Measurements from ENCODE around the gene USP20. TPM values are rescaled to one million over a fixed set of nuclear protein-coding genes. Genes with fewer than 3 reads are reported as not detected.

USP20 gene
- polyA plus RNA-seq, 1 donor, result 18.3 TPM

- no peak for DNase-seq
Measured at GRCh38 chr9:129853614-129854013, 18.4 kb downstream of the USP20 start.

- DNase-seq, result no peak
Measured at GRCh38 chr9:129854588-129855110, 19.4 kb downstream of the USP20 start.

DNA sequence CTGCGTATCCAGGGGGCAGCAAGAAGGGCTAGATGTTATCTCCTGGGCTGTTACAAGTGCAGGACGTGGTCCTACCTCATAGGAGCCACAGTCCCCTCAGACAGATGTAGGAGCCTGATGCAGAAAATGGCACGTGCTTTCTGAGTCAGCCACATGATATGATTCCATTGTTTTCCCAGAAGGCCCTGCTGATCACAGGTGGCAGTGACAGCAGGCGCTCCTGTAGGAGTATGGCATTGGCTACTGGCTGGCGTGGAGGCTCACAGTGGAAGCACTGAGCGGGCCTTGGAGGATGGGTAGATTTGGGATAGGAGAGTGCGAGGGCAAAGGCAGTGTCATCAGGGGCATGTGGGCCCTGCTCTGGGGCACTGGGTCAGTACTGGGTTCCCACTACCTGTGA lies 21.9 kb downstream of the USP20 start:
- DNase-seq, result no peak

DNA sequence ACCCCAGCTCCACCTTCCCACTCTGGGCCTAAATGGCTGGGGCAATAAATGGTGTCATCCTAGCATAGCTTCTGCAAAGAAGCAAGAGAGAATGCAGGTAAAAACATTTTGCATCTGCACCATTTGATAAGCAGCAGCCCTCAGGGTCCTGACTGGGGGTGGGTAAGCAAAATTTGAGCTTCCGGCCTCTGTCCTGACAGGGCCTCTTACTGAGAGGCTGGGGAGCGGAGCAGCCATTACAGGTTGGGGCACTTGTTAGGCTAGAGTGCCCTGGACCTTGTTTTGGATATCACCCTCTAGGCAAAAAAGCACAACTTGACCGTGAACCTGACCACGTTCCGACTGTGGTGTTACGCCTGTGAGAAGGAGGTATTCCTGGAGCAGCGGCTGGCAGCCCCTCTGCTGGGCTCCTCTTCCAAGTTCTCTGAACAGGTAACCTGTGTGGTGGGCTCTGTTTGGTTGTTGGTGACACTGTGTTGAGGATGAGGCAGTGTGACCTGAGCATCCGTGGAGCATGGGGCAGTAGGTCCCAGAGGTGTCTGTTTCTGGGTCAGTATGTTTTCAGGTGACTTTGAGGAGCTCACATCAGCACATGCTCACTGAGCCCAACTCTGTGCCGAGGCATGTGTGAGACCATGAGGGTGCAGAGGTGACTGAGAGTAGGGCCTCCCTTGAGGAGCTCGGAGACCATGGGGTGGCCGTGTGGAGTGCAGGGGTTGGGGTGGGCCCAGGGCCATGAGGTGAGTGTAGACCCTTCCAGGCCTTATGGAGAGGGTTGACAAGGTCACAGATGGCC lies 23.1 kb downstream of the USP20 start:
- DNase-seq, result no peak

DNA sequence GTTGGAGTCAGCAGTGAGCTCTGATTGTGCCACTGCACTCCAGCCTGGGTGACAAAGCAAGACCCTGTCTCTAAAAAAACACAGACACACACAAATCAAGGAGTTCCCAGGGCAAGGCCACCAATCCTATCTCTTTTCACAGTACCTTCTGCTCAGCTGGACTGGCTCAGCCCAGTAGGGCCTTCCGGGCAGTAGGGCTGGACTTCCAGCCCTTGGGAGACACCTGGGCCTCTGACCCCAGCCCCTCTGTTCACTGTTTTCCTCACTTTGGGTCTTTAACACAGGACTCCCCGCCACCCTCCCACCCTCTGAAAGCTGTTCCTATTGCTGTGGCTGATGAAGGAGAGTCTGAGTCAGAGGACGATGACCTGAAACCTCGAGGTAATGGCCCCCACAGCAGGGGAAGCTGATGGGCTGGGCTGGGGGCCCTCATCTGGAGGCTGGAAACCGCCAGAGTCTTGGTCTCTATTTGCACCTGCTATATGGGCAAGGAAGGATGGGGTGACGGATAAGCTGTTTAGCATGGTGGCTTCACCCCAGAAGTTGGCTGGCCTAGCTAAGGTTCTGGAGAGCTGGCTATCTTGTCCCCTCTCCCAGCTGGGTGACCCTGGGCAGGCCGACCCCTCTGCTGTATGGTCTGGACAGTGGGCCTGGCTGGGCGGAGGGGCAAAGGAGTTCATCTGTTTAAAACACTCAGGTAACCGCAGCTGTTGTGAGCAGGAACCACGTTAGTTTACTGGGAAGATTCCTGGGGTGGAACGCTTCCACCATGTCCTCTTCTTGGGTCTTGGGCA lies 25.6 kb downstream of the USP20 start:
- no peak for DNase-seq

- no peak for DNase-seq
Measured at GRCh38 chr9:129861447-129861827, 26.2 kb downstream of the USP20 start.

DNA sequence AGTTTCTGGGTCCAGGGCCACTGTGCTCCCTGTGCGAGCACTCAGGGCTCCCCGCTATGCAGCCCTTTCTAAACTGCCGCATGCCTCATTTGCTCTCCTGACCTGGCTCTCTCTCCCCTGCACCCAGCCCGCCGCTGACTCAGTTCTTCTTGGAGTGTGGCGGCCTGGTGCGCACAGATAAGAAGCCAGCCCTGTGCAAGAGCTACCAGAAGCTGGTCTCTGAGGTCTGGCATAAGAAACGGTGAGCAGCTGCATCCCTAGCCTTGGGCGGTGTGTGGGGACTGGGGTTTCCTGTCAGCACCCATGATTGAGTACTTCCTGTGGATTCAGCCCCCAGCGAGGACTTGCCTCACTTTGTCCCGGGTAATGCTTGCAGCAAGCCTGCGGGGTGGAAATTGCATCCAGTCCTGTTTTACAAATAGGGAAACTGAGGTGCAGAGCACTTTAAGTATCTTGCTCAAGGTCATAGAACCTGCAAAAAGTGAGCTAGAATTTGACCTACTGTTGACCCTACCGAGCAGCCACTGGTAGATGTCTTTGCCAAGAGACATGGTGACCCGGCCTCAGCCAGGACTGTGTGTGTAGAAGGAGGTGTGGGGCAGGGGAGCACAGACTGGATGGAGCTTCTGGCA lies 27.9 kb downstream of the USP20 start:
- no peak for DNase-seq

GRCh38 chr9:129864991-129865647 lies 29.9 kb downstream of the USP20 start:
- no peak for DNase-seq

DNA sequence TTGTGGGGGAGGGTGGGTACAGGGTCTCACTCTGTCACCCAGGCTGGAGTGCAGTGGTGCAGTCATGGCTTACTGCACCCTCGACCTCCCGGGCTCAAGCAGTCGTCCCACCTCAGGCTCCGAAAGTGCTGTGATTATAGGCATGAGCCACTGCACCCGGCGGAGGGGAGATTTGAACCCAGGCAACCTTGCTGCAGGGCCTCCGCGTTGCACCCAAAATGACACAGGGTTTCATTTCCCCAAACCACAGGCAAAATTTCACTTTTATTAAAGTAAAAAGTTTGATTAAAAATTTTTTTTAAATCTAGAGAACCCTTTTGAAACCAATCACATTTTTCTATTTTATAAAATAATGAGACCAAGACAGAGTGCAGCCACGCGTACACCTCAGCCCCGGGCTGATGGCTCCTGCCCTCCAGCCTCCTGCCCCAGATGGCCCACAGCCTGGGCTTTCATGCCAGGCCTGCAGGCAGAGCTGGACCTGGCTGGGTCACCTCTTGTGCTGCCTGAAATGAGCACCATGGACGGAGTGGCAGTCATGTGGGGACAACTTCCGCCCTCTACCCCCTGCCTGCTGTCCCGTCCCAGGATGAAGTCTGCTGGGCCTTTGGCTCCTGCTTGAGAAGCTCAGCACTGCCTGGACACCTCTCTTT lies 30.5 kb downstream of the USP20 start:
- no peak for DNase-seq

DNA sequence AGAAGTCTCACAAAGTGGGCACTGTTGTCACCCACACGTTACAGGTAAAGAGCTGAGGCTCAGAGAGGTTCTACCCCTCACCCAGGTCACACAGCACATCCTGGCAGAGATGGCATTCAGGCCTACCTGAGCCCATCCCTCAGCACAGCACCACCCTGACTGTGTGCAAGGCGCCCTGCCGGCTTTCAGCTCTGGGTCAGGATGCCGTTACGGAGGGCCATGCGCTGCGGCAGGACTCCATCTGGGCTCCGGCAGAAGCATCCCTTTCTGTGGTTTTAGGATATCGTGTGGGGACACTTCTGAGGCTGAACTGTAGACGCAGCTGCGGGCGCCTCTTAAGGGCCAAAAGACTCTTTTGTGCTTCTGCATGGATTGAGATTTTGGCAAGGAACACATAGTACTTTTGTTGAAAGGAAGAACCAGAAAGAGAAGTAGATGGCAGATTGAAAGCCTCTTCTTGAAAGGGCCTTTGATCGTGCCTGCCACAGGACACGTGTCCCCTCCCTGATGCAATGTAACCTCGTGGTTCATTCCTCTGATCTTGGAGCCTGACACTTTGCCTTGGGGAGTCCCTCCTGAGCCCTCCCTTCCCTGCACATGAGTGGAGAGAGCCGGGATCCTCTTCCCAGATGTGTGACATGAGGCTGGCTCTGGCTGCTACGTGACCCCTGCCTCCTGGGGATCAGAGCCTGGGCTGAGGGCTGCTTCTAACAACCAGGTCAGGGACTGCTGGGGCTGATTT lies 31.3 kb downstream of the USP20 start:
- no peak for DNase-seq

- DNase-seq, result no peak
Measured at GRCh38 chr9:129867136-129868022, 32.1 kb downstream of the USP20 start.

- no peak for DNase-seq
Measured at GRCh38 chr9:129868023-129868871, 33.0 kb downstream of the USP20 start.

- DNase-seq, result no peak
Measured at GRCh38 chr9:129868872-129869486, 33.7 kb downstream of the USP20 start.

GRCh38 chr9:129869585-129870501 lies 34.6 kb downstream of the USP20 start:
- DNase-seq, result no peak

DNA sequence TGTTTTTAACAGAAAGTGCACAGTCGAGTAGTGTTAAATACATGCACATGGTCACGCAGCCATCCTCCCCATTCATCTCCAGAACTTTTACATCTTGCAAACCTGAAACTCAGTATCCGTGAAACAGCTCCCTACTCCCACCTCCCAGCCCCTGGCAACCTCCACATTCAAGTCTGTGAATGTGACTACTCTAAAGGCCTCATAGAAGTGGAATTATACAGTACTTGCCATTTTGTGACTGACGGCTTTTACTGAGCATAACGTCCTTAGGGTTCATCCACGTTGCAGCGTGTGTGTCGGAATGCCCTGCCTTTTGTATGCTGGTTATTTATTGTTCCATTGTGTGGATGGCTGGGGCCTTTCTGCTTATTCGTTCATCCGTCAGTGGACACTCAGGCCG lies 35.8 kb downstream of the USP20 start:
- DNase-seq, result no peak

- no peak for DNase-seq
Measured at GRCh38 chr9:129873563-129874190, 38.4 kb downstream of the USP20 start.
